ENCODE measurements around the gene PRR13. TPM values are rescaled to one million over a fixed set of nuclear protein-coding genes. Genes with fewer than 3 reads are reported as not detected.
"Not testable (repeated sequence)": the region's sequence is repeated elsewhere in the genome, so short reads cannot be mapped to it uniquely, and the experiment has no call there.

Gene PRR13
- total and polyA plus RNA-seq, 7 donors, result 45.2 to 136 (median 66.3) TPM

- 69 to 76% (median 70%) methylated on average over 12 of the region's 12 CpGs for WGBS, 3 donors
- H3K27ac ChIP-seq, result no peak overlapping the region
- peaks cover 20% of the 10 kb centered on the region for H3K4me1 ChIP-seq
- ATAC-seq, result no peak
- H3K4me3 ChIP-seq, result no peak overlapping the region
- intact Hi-C loops (cut with DNase I), result no loop called here
- no peak for TF ChIP-seq CTCF (IDR thresholded peaks at IDR 0.05)
- no peaks in the 10 kb centered on the region for H3K27me3 ChIP-seq (ENCODE audit: insufficient read depth in 3 of 3, low read length in 2 of 3)
- peaks cover 10 to 97% of the 10 kb centered on the region in 2 donors for H3K36me3 ChIP-seq (ENCODE audit: insufficient read depth in 1 of 2, low read depth in 1 of 2)
- no peak for DNase-seq
- H3K9me3 ChIP-seq, result no peaks in the 10 kb centered on the region
Measured at GRCh38 chr12:53480491-53481442, 39.2 kb downstream of the PRR13 start.

- DNase-seq; ATAC-seq; H3K27me3 ChIP-seq (ENCODE audit: insufficient read depth in 3 of 3, low read length in 2 of 3); intact Hi-C loops (cut with DNase I); H3K9me3 ChIP-seq; H3K27ac ChIP-seq; H3K4me3 ChIP-seq: not testable (repeated sequence)
- Histone ChIP-seq H3K36me3 (ENCODE audit: insufficient read depth in 1 of 2, low read depth in 1 of 2) (peaks cover 7 to 96% of the 10 kb centered on the region in 2 donors), H3K4me1 (peaks cover 19% of the 10 kb centered on the region)
- WGBS, 3 donors, result 35 to 60% (median 46%) methylated on average over 6 of the region's 6 CpGs
Measured at GRCh38 chr12:53481458-53481857, 39.9 kb downstream of the PRR13 start.

GRCh38 chr12:53481939-53482586, 40.5 kb downstream of the PRR13 start:
- DNase-seq (no peak), ATAC-seq (peak in 2 of 4 donors; percentile 9 to 15)
- TF ChIP-seq CTCF (IDR thresholded peaks at IDR 0.05), result peak; percentile 10
- intact Hi-C loops (cut with DNase I), result no loop called here
- Histone ChIP-seq H3K27ac (no peak overlapping the region), H3K4me3 (no peak overlapping the region), H3K27me3 (ENCODE audit: insufficient read depth in 3 of 3, low read length in 2 of 3) (no peaks in the 10 kb centered on the region), H3K9me3 (no peaks in the 10 kb centered on the region), H3K36me3 (ENCODE audit: insufficient read depth in 1 of 2, low read depth in 1 of 2) (peaks cover under 1 to 91% of the 10 kb centered on the region in 2 donors), H3K4me1 (peaks cover 19% of the 10 kb centered on the region)
- 54 to 74% (median 58%) methylated on average over 8 to 9 of the region's 9 CpGs for WGBS, 3 donors

- Histone ChIP-seq H3K27me3 (ENCODE audit: insufficient read depth in 3 of 3, low read length in 2 of 3) (no peaks in the 10 kb centered on the region), H3K9me3 (no peaks in the 10 kb centered on the region), H3K4me3 (no peak overlapping the region), H3K36me3 (ENCODE audit: insufficient read depth in 1 of 2, low read depth in 1 of 2) (peaks cover 0 to 86% of the 10 kb centered on the region in 2 donors), H3K4me1 (peaks cover 19% of the 10 kb centered on the region), H3K27ac (peak overlapping the region; percentile 2)
- intact Hi-C loops (cut with DNase I), result no loop called here
- TF ChIP-seq CTCF (IDR thresholded peaks at IDR 0.05), result no peak
- peak in 1 of 2 donors; percentile 55 for DNase-seq
- WGBS, 3 donors, result 61 to 68% (median 62%) methylated on average over 17 to 18 of the region's 18 CpGs
- ATAC-seq, result peak; percentile 3 to 20 (median 7)
Measured at GRCh38 chr12:53482626-53483168, 41.2 kb downstream of the PRR13 start.
